Mucosa of descending colon (tissue), 3 donors: ENCODE measurements around the gene HHLA2. TPM values are rescaled to one million over a fixed set of nuclear protein-coding genes. Genes with fewer than 3 reads are reported as not detected.

Experiments used
- ATAC-seq: fragments of 200-7000 bp; cut with Tn5 transposase; one replicate; pipeline ENCODE4 v1.9.1; 2020; ENCODE audit warnings: mild to moderate bottlenecking, moderate library complexity
- DNase-seq, 3 donors: peaks; one replicate each; pipeline ENCODE4 v3.0.0-alpha.2; 2020
- H3K36me3 ChIP-seq: fragments of 200-600 bp; one replicate; pipeline ENCODE4 v1.8.0; 2021; ENCODE audit warnings: low read depth, mild to moderate bottlenecking
- H3K4me1 ChIP-seq: fragments of 200-600 bp; one replicate; pipeline ENCODE4 v1.8.0; 2021; ENCODE audit warnings: low read depth, mild to moderate bottlenecking
- H3K4me3 ChIP-seq: fragments of 200-600 bp; one replicate; pipeline ENCODE4 v1.8.0; 2021; ENCODE audit warnings: mild to moderate bottlenecking
- H3K9me3 ChIP-seq: fragments of 200-600 bp; one replicate; pipeline ENCODE4 v1.8.0; 2021; ENCODE audit warnings: mild to moderate bottlenecking
- intact Hi-C, 2 donors: fragments of 100-400 bp; cut with DNase I in 1 of 2; cut with micrococcal nuclease in 1 of 2; formaldehyde crosslinking; loops; one replicate each; pipeline versions ENCODE4 v1.11.0 to v1.11.1; 2022; cut with DNase I, micrococcal nuclease
- total RNA-seq, 3 donors: library from RNA; stranded (reverse); fragmentation: NEBNext Ultra II Directional in 2 of 3; extraction: Animal tissue kit (Norgen Biotek cat#: 25700) in 2 of 3; gene quantifications; one replicate each; pipeline versions ENCODE4 v1.2.1 to v1.2.4, GENCODE V29; 2021 to 2023
- TF ChIP-seq, protein P1 (sequence below): fragments of 200-600 bp; IDR thresholded peaks from one replicate; pipeline ENCODE4 v1.8.0; 2022; ENCODE audit warnings: antibody characterized with exemption, mild to moderate bottlenecking
- donor health status: DM: no; HTN: no; CAD: no; lungs with moderate emphysema.
- donor health status: DM: no; HTN: no; CAD: no.
- donor health status: DM: no; HTN: yes; CAD: no.

The HHLA2 gene
- total RNA-seq, 3 donors from 2014 or later, result 98.2 to 276 (median 169) TPM

DNA sequence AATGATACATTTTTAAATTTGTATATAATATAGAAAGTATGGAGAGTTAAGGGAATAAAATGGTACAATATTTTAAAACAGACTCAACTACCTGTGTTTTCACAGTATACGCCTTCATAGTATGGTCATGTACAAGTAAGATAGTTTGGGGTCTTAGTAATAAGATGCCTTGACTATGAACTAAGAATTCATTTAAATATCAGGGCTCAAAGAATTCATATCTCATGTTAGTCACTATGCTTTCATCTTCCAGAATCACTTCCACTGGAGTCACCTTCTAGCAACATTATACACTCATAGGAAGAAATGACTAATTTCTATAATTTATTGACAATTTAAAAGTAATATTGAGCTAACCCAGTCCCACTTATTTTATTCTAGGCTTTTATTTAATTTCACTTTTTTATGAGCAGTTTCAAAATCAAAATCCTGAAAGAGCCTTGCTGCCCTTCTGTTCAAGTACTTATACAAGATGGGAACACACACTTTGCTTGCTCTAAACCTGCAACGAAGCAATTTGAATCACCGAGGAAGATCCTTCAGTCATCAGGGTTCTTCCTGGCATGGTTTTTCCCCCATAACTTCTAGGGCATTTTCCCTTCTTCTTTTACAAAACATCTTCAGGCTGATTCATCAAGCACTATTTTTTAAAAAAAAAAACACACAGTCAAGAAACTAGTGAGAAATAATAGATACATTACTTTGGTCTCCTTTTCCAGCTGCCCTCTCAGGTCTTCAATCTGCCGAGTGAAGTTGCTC is 119.9 kb downstream of the HHLA2 start:
- H3K9me3 ChIP-seq, result no peaks in the 10 kb centered on the region
- no peaks in the 10 kb centered on the region for H3K4me1 ChIP-seq
- H3K4me3 ChIP-seq, result no peak overlapping the region
- TF ChIP-seq, protein P1, sequence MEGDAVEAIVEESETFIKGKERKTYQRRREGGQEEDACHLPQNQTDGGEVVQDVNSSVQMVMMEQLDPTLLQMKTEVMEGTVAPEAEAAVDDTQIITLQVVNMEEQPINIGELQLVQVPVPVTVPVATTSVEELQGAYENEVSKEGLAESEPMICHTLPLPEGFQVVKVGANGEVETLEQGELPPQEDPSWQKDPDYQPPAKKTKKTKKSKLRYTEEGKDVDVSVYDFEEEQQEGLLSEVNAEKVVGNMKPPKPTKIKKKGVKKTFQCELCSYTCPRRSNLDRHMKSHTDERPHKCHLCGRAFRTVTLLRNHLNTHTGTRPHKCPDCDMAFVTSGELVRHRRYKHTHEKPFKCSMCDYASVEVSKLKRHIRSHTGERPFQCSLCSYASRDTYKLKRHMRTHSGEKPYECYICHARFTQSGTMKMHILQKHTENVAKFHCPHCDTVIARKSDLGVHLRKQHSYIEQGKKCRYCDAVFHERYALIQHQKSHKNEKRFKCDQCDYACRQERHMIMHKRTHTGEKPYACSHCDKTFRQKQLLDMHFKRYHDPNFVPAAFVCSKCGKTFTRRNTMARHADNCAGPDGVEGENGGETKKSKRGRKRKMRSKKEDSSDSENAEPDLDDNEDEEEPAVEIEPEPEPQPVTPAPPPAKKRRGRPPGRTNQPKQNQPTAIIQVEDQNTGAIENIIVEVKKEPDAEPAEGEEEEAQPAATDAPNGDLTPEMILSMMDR, result no peak
- intact Hi-C loops, result no loop called here
- ATAC-seq (no peak), DNase-seq (no peak)
- no peaks in the 10 kb centered on the region for H3K36me3 ChIP-seq

GRCh38 chr3:108420926-108421325 is 124.6 kb downstream of the HHLA2 start:
- ATAC-seq, result no peak
- intact Hi-C loops, result no loop called here
- TF ChIP-seq, protein P1, result no peak

More at GRCh38 chr3:108420926-108421325, 124.6 kb downstream of the HHLA2 start:
- peaks cover 2% of the 10 kb centered on the region for H3K4me1 ChIP-seq
- no peak overlapping the region for H3K4me3 ChIP-seq
- H3K9me3 ChIP-seq, result no peaks in the 10 kb centered on the region
- no peaks in the 10 kb centered on the region for H3K36me3 ChIP-seq
- no peak for DNase-seq

Other genes with a start within 250 kb of the HHLA2 start
- gene CD47, start 205.5 kb upstream of the HHLA2 start, total RNA-seq, result 10 to 100 TPM; 68.5 to 83.0 (median 73.2) TPM
- gene IFT57, start 74.1 kb upstream of the HHLA2 start, total RNA-seq, result 10 to 100 TPM; 45.4 to 62.9 (median 50.9) TPM
- under 1 TPM; 0.28 to 0.46 (median 0.46) TPM for gene MYH15, start 214.0 kb downstream of the HHLA2 start, total RNA-seq